HepG2 (cell line): ENCODE results near the gene FBXL4. TPM values are rescaled to one million over a fixed set of nuclear protein-coding genes. Genes with fewer than 3 reads are reported as not detected.

Experiments used
- ATAC-seq: fragments of 200-7000 bp; cut with Tn5 transposase; 3 replicates; pipeline ENCODE4 v1.9.1; 2020; ENCODE audit warnings: mild to moderate bottlenecking, moderate library complexity
- BruUV-seq: library from RNA; stranded (reverse); fragments of 400-500 nt; replicated peaks from 2 replicates; lab custom pipeline; 2021; lab: Mats Ljungman, UMichigan
- CTCF ChIA-PET: fragments of 300-600 bp; formaldehyde crosslinking; extraction: SDS; loops from one replicate; lab custom pipeline; 2021; ENCODE audit warnings: low total read pairs, inconsistent platforms, low intra/inter-chr PET ratio; lab: Yijun Ruan, JAX
- POLR2A ChIA-PET: fragments of 350-600 bp; sonication (Branson Sonifier 250); formaldehyde crosslinking; loops from one replicate; lab custom pipeline; 2020; ENCODE audit warnings: antibody characterized with exemption, inconsistent platforms; lab: Yijun Ruan, JAX
- DNase-seq: peaks from one replicate; pipeline ENCODE4 v3.0.0-alpha.2; 2015; ENCODE audit warnings: low spot score
- FAIRE-seq: peaks from 3 replicates; lab custom pipeline; 2011; peaks lifted over from hg19 to GRCh38; lab: Jason Lieb, UNC
- H2AFZ ChIP-seq: one replicate; pipeline ENCODE4 v1.6.1; 2011; ENCODE audit warnings: low read length, inconsistent platforms
- H3K27ac ChIP-seq: fragments of 300-600 bp; 3 replicates; pipeline ENCODE4 v1.8.0; 2011; ENCODE audit warnings: mixed run types, mild to moderate bottlenecking, mixed read lengths, low read length, inconsistent platforms; ENCODE audit not compliant: insufficient read depth; ENCODE audit errors: extremely low read length
- H3K27me3 ChIP-seq, 2 experiments: fragments of 200-600 bp in 1 of 2; 2 replicates in 1 of 2; 3 replicates in 1 of 2; pipeline versions ENCODE4 v1.6.0 to v1.8.0; 2011; ENCODE audit warnings: low read length in 2 of 2, mild to moderate bottlenecking in 2 of 2, moderate library complexity in 2 of 2, inconsistent platforms in 1 of 2; ENCODE audit not compliant: insufficient read depth in 2 of 2, control insufficient read depth in 1 of 2
- H3K36me3 ChIP-seq, 2 experiments: fragments of 200-600 bp in 1 of 2; replicated peaks in 1 of 2; 2 replicates in 1 of 2; 3 replicates in 1 of 2; pipeline versions ENCODE4 v1.5.1 to v1.8.0; 2011; ENCODE audit warnings: low read length in 2 of 2, inconsistent platforms in 1 of 2; ENCODE audit not compliant: insufficient read depth in 2 of 2, control insufficient read depth in 1 of 2
- H3K4me1 ChIP-seq: 2 replicates; pipeline ENCODE4 v1.5.1; 2012; ENCODE audit warnings: low read length, inconsistent platforms; ENCODE audit not compliant: insufficient read depth
- H3K4me2 ChIP-seq: 2 replicates; pipeline ENCODE4 v1.6.0; 2011; ENCODE audit warnings: low read depth, low read length, inconsistent platforms
- H3K4me3 ChIP-seq, 3 experiments: fragments of 200-600 bp in 1 of 3; sonication (generic), shearing (Covaris generic) in 1 of 3; replicated peaks in 1 of 3; 2 replicates each; pipeline ENCODE4 v1.5.1; 2011 to 2016; ENCODE audit warnings: low read length in 3 of 3, inconsistent platforms in 2 of 3, low read depth in 2 of 3, mild to moderate bottlenecking in 2 of 3, control low read depth in 1 of 3, mixed read lengths in 1 of 3; ENCODE audit not compliant: insufficient read depth in 1 of 3
- H3K79me2 ChIP-seq: one replicate; pipeline ENCODE4 v1.6.1; 2011; ENCODE audit warnings: low read length, inconsistent platforms; ENCODE audit not compliant: insufficient read depth
- H3K9ac ChIP-seq: 2 replicates; pipeline ENCODE4 v1.6.0; 2011; ENCODE audit warnings: mild to moderate bottlenecking, low read depth, low read length, inconsistent platforms; ENCODE audit not compliant: insufficient read depth
- H3K9me3 ChIP-seq: 2 replicates; pipeline ENCODE4 v1.5.1; 2012; ENCODE audit warnings: mild to moderate bottlenecking, low read length
- H4K20me1 ChIP-seq: 2 replicates; pipeline ENCODE4 v1.6.0; 2011; ENCODE audit warnings: inconsistent platforms, mild to moderate bottlenecking, low read length, moderate library complexity; ENCODE audit not compliant: insufficient read depth
- EZH2 ChIP-seq: conservative IDR thresholded peaks from 2 replicates; pipeline ENCODE4 v1.6.1; 2012; ENCODE audit warnings: mild to moderate bottlenecking, low read depth, low read length, moderate library complexity
- PBX2 ChIP-seq: IDR thresholded peaks from 2 replicates; pipeline ENCODE4 v1.6.1; 2016; ENCODE audit warnings: control low read depth
- PLSCR1 ChIP-seq: sonication (generic); formaldehyde crosslinking; IDR thresholded peaks from 2 replicates; pipeline ENCODE4 v1.5.0; 2020; ENCODE audit warnings: missing genetic modification reagents, mild to moderate bottlenecking, borderline replicate concordance
- SIX4 ChIP-seq: sonication (generic); formaldehyde crosslinking; IDR thresholded peaks from 2 replicates; pipeline ENCODE4 v1.4.0; 2020; ENCODE audit warnings: missing genetic modification reagents
- ZNF337 ChIP-seq: sonication (generic); formaldehyde crosslinking; IDR thresholded peaks from 2 replicates; pipeline ENCODE4 v1.5.1; 2020; ENCODE audit warnings: missing genetic modification reagents, low read depth, mild to moderate bottlenecking, borderline replicate concordance
- ZNF343 ChIP-seq: sonication (generic); formaldehyde crosslinking; IDR thresholded peaks from 2 replicates; pipeline ENCODE4 v1.4.0; 2020; ENCODE audit warnings: mild to moderate bottlenecking, missing genetic modification reagents
- WGBS: methylation state at CpG from one replicate; pipeline ENCODE4 v1.1.6; 2017; ENCODE audit warnings: low lambda C conversion rate; 5-methylcytosine and 5-hydroxymethylcytosine counted together
- in situ Hi-C: cut with HindIII; loops from 2 replicates; pipeline ENCODE4 v1.10.0; 2017; ENCODE audit warnings: low pct_unique_long_range_greater_than_20kb; ENCODE audit not compliant: extremely low pct_ligation_motif_present
- intact Hi-C: fragments of 100-400 bp; cut with micrococcal nuclease; formaldehyde crosslinking; loops from one replicate; pipeline ENCODE4 v1.10.0; 2022; ENCODE audit not compliant: unreplicated experiment
- polyA plus RNA-seq, 8 experiments: library from polyadenylated mRNA; depleted of rRNA in 3 of 8; stranded (reverse) in 7 of 8; unstranded in 1 of 8; fragments of >200 nt; fragmentation: Illumina TruSeq in 4 of 8; extraction: Trizol in 4 of 8; gene quantifications; 2 replicates each; pipeline versions ENCODE4 v1.2.1 to v1.2.3, GENCODE V29; 2011 to 2016; ENCODE audit warnings: low read depth in 4 of 8, missing spikeins in 1 of 8, mixed read lengths in 1 of 8; ENCODE audit not compliant: insufficient read depth in 1 of 8
- total RNA-seq, 5 experiments: library from RNA; depleted of rRNA; stranded (reverse); fragments of >200 nt; fragmentation: Illumina TruSeq; extraction: Trizol; gene quantifications; 2 replicates each; pipeline ENCODE4 v1.2.3, GENCODE V29; 2016; ENCODE audit warnings: low read depth in 1 of 5

The FBXL4 gene
- total and polyA plus RNA-seq, 2 of the 13 experiments (the other 11 are each of a cell fraction or from before 2014, with no cell fraction given) = 13.2 to 17.6 TPM

DNA sequence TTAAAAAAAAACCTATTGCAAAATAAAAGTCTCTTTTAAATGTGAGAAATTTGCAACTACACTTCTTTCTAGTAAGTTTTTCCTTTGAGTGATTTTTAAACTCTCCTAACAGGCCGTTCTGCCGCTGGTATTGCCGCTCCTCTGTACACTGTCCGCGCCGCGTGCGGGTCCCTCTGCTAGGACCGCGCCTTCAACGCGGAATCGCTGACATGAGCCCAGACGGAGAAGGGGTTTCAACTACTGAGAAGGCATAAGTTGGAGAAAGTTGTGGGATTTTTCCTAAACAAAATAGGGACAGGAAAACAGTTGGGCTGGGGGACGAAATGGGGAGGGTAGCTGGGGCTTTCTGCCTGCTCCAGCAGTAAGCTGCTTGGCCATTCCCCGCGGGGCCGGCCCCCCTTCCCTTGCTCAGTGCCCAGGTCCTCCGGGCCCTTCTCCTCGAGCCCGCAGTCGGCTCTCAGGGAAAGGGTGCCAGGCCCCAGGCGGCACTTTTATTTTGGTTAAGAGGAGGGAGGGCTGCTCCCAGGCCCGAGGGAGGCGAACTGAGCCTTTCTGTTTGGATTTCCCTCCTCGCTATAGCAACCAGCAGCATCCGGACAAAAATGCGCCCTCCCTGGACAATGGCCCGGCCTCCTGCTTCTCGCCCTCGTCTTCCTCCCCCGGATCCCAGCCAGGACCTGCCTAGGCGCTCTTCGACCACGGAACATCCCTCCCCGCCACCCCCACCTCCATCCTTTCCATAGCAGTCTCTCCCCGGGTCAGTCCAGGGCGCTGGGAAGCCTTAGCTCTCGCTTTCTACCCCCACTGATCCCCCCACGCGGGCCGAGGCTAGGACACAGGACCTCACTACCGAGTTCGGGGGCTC is 120.2 kb downstream of the FBXL4 start:
- Histone ChIP-seq H3K9ac (no peak overlapping the region), H3K4me3 (no peak overlapping the region), H3K27ac (no peak overlapping the region), H3K36me3 (no peaks in the 10 kb centered on the region), H3K9me3 (no peaks in the 10 kb centered on the region), H3K4me2 (no peak overlapping the region), H3K27me3 (peaks cover 7 to 80% of the 10 kb centered on the region in 2 experiments; a peak in 4 of 5 replicates), H3K79me2 (no peaks in the 10 kb centered on the region), H3K4me1 (no peaks in the 10 kb centered on the region), H4K20me1 (no peaks in the 10 kb centered on the region), H2AFZ (no peak overlapping the region)
- BruUV-seq = no TSS peak
- ATAC-seq (peak; percentile 41), DNase-seq (no peak), FAIRE-seq (no peak)
- WGBS = 13% methylated on average over 30 of the region's 44 CpGs
- in situ Hi-C loops (loop anchor here (25.0 kb wide), 5 partner anchors 285 to 1765 kb away; no protein-coding TSS in a partner anchor), intact Hi-C loops (no loop called here)
- TF ChIP-seq EZH2 = 0 out of 2 replicates have a peak, but pooled peaks have one; percentile 52
- TF ChIP-seq ZNF343 (CRISPR knock-in tag) = no peak
- ChIA-PET CTCF (no interaction called here), POLR2A (no interaction called here)

GRCh38 chr6:98825600-98826230 is 122.0 kb downstream of the FBXL4 start:
- no peak overlapping the region for H3K27ac ChIP-seq
- no peak overlapping the region for H2AFZ ChIP-seq
- H3K9me3 ChIP-seq = no peaks in the 10 kb centered on the region
- no peaks in the 10 kb centered on the region for H3K79me2 ChIP-seq
- H4K20me1 ChIP-seq = no peaks in the 10 kb centered on the region
- peaks cover 3 to 69% of the 10 kb centered on the region in 2 experiments; a peak in 4 of 5 replicates for H3K27me3 ChIP-seq
- no TSS peak for BruUV-seq
- WGBS = 21% methylated on average over 19 of the region's 19 CpGs
- H3K4me3 ChIP-seq = no peak overlapping the region
- POLR2A ChIA-PET = no interaction called here
- no peak for DNase-seq
- ATAC-seq = no peak
- intact Hi-C loops (no loop called here), in situ Hi-C loops (loop anchor here (25.0 kb wide), 5 partner anchors 287 to 1763 kb away; no protein-coding TSS in a partner anchor)
- no peak for FAIRE-seq
- no peaks in the 10 kb centered on the region for H3K4me1 ChIP-seq
- H3K4me2 ChIP-seq = no peak overlapping the region
- CTCF ChIA-PET = no interaction called here
- H3K36me3 ChIP-seq = no peaks in the 10 kb centered on the region
- TF ChIP-seq SIX4 (no peak), PBX2 (CRISPR knock-in tag) (no peak), PLSCR1 (CRISPR knock-in tag) (no peak), ZNF337 (CRISPR knock-in tag) (no peak)
- H3K9ac ChIP-seq = no peak overlapping the region
